Stimulated activated CD8-positive, alpha-beta memory T cell treated with anti-CD3 and anti-CD28 coated beads, Interleukin-12 subunit alpha, Interleukin-12 subunit beta, amount 100 ng/mL, for 24 hours (primary cell): ENCODE results near the gene NAGK.

Experiments used
- DNase-seq: peaks from one replicate; pipeline ENCODE4 v3.0.0-alpha.2; 2020; ENCODE audit errors: extremely low read depth

The NAGK gene

DNA sequence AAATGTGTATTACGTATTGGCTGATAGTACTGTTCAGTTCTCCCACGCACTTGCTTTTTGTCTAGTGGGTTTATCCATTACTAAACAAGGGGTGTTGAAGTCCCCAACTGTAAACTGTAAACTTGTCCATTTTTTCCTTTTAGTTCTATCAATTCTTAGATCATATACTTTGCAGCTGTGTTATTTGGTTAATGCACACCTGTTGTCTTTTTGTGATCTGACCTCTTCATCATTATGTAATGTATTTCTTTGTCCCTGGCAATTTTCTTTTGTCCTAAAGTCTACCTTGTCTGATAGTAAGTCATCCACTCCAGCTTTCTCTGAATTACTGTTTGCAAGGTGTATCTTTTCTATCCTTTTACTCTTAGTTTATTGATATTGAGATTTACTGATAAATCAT is 39.6 kb downstream of the NAGK start:
- DNase-seq: no peak

DNA sequence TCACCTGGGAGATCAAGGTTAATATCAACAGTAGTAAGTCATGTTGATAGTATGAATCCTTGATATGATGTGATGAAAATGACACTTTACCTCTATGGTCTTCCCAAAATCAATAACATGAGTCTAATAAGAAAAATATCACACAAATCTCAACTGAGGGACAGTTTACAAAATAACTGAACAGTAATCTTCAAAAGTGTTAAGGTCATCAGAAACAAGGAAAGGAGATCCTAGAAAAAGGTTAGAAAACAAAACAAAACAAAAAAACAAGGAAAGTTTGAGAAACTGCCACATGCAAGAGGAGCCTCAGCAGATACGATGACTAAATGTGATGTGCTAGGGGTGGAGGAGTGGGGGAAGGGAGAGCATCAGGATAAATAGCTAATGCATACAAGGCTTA is 45.4 kb downstream of the NAGK start:
- no peak for DNase-seq

DNA sequence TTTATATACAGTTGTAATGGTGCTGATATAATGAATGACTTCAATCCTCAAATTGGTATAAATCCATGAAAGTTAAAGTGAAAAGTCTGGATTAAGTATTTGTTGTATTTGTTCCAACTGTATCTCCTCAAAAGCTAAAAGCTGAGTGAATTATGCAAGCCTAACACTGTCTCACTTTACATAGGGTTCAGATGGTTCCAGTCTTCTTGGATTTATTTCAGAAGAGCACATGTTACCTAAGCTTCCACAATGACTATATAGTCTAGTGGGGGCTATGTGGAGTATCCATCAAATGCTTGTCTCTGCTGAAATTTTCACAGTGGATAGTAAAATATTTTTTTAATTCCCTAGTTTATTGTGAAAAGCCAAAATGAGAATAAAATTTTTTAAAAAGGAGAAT is 48.6 kb downstream of the NAGK start:
- no peak for DNase-seq

DNA sequence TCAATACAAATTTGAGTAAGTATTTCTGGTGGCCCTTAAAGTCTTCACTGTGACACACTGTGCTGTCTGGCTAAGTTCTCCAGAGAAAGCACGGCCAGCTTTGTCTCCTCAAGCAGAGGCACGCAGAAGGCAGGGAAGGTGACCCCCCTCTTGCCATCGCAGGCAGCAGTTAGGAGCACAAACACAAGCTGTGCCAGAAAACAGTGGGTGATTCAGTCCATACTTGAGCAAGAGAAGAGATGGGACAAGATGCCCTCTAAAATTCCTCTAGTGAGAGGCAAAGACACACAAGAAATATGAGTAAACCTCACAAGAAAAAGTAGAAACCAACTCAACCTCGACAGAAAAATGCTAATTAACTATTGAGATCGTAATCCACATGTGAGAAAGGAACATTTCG is 51.7 kb downstream of the NAGK start:
- DNase-seq: no peak

DNA sequence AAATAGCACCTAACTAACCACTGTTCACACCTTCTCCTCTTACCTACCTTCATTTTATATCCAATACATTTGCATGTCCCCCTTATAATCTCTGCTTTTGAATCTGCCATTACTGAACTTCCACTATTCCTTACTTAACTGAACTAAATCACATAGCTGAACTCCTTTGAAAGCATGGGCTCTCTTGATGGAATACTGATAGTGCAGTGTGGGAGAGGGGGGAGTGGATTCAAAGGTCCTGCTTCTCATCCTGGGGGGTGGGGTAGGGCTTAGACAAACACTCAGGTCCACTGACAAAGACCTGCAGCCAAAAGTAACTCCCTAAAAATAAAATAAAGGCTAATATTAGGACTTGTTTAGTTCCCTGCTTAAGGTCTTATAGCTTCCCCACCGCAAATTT is 53.0 kb downstream of the NAGK start:
- no peak for DNase-seq

DNA sequence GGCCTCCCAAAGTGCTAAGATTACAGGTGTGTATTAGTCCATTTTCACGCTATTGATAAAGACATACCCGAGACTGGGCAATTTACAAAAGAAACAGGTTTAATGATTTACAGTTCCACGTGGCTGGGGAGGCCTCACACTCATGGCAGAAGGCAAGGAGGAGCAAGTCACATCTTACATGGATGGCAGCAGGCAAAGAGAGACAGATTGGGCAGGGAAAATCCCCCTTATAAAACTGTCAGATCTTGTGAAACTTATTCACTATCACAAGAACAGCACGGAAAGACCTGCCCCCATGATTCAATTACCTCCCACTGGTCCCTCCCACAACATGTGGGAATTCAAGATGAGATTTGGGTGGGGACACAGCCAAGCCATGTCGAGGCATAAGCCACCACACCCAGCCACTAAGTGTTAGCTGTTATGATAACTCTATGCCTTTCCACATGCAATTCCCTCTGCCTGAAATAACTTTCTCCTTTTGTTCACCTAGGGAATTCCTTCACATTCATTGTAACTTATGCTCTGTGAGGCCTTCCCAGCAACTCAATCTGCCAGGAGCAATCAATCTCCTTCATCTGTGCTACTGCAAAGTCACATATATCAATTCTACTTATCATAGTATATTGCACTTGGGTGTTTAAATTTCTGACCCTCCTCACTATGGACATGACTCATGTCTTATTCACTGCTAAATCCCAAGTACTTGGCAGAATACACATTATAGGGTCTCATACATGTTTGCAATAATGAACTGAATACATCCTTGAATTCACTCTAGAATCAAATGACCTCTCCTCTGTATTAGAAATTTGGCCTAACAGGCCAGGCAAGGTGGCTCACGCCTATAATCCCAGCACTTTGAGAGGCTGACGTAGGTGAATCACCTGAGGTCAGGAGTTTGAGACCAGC is 54.2 kb downstream of the NAGK start:
- DNase-seq: no peak

DNA sequence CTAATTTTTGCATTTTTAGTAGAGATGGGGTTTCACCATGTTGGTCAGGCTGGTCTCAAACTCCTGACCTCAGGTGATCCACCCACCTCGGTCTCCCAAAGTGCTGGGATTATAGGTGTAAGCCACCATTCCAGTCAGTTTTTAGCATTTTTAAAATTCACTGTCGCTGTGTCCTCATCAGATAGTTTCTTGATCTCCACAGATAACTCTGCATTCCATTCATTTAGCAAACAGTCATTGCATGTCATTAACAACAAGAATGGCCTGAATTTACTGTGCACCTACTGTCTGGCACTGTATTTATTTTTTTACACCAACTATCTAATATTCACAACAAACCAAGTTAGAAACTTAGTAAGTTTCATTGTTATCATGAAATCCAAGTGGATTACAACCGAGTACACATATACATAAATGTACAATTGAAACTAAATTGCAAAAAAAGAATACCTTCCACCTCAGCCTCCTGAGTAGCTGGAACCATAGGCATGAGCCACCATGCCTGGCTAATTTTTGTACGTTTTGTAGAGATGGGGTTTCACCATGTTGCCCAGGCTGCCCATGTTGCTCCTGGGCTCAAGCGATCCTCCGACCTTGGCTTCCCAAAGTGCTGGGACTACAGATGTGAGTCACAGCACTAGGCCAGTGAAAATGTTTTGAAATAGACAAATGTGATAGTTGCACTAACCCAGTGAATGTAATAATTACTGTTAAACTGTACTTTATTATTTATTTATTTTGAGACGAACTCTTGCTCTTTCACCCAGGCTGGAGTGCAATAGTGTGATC is 57.3 kb downstream of the NAGK start:
- DNase-seq: no peak

DNA sequence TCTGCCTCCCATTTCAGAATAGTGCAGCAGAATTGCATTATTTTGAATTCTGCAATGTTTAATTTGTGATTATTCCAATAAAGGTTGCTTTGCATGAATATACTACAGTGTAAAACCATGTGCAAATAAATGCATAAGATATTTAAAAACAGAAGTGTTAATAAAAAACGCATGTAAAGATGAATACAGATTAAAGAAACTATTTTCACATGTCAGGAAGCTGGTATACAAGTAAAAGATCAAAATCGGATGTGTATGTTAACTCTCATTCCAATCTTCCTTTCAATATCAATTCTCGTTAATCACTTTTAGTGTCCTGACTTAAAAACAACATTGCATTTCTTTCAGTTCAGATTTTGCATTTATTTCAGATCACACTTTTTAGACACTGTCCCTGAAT is 58.5 kb downstream of the NAGK start:
- DNase-seq: no peak
